ENCODE results near the gene ENDOG. TPM values are rescaled to one million over a fixed set of nuclear protein-coding genes. Genes with fewer than 3 reads are reported as not detected.
A peak's percentile ranks its signal among the peaks of the same experiment; 100 is the strongest.

The ENDOG gene
- total RNA-seq, 2 donors from 2014 or later: 29.9 to 87.2 TPM

- no peaks in the 10 kb centered on the region for H3K9me3 ChIP-seq
Measured at GRCh38 chr9:128833696-128834095, 15.4 kb downstream of the ENDOG start.

GRCh38 chr9:128835246-128836210 lies 17.2 kb downstream of the ENDOG start:
- TF ChIP-seq POLR2AphosphoS5 (IDR thresholded peaks at IDR 0.05) (no peak), POLR2A (IDR thresholded peaks at IDR 0.05) (no peak)
- no peaks in the 10 kb centered on the region for H3K36me3 ChIP-seq
- no peaks in the 10 kb centered on the region for H3K4me1 ChIP-seq (replicated peaks)
- intact Hi-C loops (cut with DNase I): no loop called here
- no peak for DNase-seq (ENCODE audit: low spot score)
- H3K27me3 ChIP-seq (replicated peaks; ENCODE audit: insufficient read depth): no peaks in the 10 kb centered on the region
- H3K4me3 ChIP-seq: no peak overlapping the region
- 95% methylated on average over 28 of the region's 28 CpGs for WGBS
- H3K9me3 ChIP-seq: no peaks in the 10 kb centered on the region
- no peak overlapping the region for H3K27ac ChIP-seq

More at GRCh38 chr9:128833696-128834095, 15.4 kb downstream of the ENDOG start:
- TF ChIP-seq POLR2A (IDR thresholded peaks at IDR 0.05) (no peak), POLR2AphosphoS5 (IDR thresholded peaks at IDR 0.05) (no peak)
- TF ChIP-seq, protein P1, sequence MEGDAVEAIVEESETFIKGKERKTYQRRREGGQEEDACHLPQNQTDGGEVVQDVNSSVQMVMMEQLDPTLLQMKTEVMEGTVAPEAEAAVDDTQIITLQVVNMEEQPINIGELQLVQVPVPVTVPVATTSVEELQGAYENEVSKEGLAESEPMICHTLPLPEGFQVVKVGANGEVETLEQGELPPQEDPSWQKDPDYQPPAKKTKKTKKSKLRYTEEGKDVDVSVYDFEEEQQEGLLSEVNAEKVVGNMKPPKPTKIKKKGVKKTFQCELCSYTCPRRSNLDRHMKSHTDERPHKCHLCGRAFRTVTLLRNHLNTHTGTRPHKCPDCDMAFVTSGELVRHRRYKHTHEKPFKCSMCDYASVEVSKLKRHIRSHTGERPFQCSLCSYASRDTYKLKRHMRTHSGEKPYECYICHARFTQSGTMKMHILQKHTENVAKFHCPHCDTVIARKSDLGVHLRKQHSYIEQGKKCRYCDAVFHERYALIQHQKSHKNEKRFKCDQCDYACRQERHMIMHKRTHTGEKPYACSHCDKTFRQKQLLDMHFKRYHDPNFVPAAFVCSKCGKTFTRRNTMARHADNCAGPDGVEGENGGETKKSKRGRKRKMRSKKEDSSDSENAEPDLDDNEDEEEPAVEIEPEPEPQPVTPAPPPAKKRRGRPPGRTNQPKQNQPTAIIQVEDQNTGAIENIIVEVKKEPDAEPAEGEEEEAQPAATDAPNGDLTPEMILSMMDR (IDR thresholded peaks at IDR 0.05): no peak
- no peak for DNase-seq (ENCODE audit: low spot score)
- 91% methylated on average over 10 of the region's 10 CpGs for WGBS
- Histone ChIP-seq H3K27me3 (replicated peaks; ENCODE audit: insufficient read depth) (no peaks in the 10 kb centered on the region), H3K36me3 (no peaks in the 10 kb centered on the region), H3K4me3 (no peak overlapping the region), H3K4me1 (replicated peaks) (no peaks in the 10 kb centered on the region), H3K27ac (no peak overlapping the region)
- intact Hi-C loops (cut with DNase I): no loop called here

GRCh38 chr9:128836509-128837145 lies 18.3 kb downstream of the ENDOG start:
- Histone ChIP-seq H3K4me1 (replicated peaks) (no peaks in the 10 kb centered on the region), H3K27me3 (replicated peaks; ENCODE audit: insufficient read depth) (no peaks in the 10 kb centered on the region), H3K36me3 (no peaks in the 10 kb centered on the region), H3K27ac (no peak overlapping the region), H3K9me3 (no peaks in the 10 kb centered on the region), H3K4me3 (no peak overlapping the region)
- TF ChIP-seq, protein P1 (IDR thresholded peaks at IDR 0.05): no peak
- TF ChIP-seq POLR2A (IDR thresholded peaks at IDR 0.05) (no peak), POLR2AphosphoS5 (IDR thresholded peaks at IDR 0.05) (no peak)
- no peak for DNase-seq (ENCODE audit: low spot score)
- 92% methylated on average over 13 of the region's 14 CpGs for WGBS
- intact Hi-C loops (cut with DNase I): no loop called here

- intact Hi-C loops (cut with DNase I): no loop called here
- 86% methylated on average over 3 of the region's 3 CpGs for WGBS
- no peaks in the 10 kb centered on the region for H3K36me3 ChIP-seq
Measured at GRCh38 chr9:128838338-128838737, 20.0 kb downstream of the ENDOG start.

GRCh38 chr9:128840524-128840923 lies 22.2 kb downstream of the ENDOG start:
- Histone ChIP-seq H3K27ac (peak overlapping the region in 1 of 2 donors; percentile 50), H3K9me3 (no peaks in the 10 kb centered on the region), H3K4me1 (replicated peaks) (no peaks in the 10 kb centered on the region), H3K36me3 (no peaks in the 10 kb centered on the region), H3K27me3 (replicated peaks; ENCODE audit: insufficient read depth) (no peaks in the 10 kb centered on the region), H3K4me3 (no peak overlapping the region)
- intact Hi-C loops (cut with DNase I): no loop called here
- WGBS: 95% methylated on average over 1 of the region's 1 CpG
- no peak for DNase-seq (ENCODE audit: low spot score)
- TF ChIP-seq POLR2A (IDR thresholded peaks at IDR 0.05) (no peak), POLR2AphosphoS5 (IDR thresholded peaks at IDR 0.05) (peak; percentile 44)
- TF ChIP-seq, protein P1 (IDR thresholded peaks at IDR 0.05): no peak

More at GRCh38 chr9:128838338-128838737, 20.0 kb downstream of the ENDOG start:
- no peaks in the 10 kb centered on the region for H3K9me3 ChIP-seq
- no peak for TF ChIP-seq POLR2AphosphoS5 (IDR thresholded peaks at IDR 0.05)
- H3K27ac ChIP-seq: no peak overlapping the region
- DNase-seq (ENCODE audit: low spot score): no peak
- no peaks in the 10 kb centered on the region for H3K27me3 ChIP-seq (replicated peaks; ENCODE audit: insufficient read depth)
- no peak overlapping the region for H3K4me3 ChIP-seq
- no peaks in the 10 kb centered on the region for H3K4me1 ChIP-seq (replicated peaks)
